ENCODE measurements around the gene OFD1.

The OFD1 gene

DNA sequence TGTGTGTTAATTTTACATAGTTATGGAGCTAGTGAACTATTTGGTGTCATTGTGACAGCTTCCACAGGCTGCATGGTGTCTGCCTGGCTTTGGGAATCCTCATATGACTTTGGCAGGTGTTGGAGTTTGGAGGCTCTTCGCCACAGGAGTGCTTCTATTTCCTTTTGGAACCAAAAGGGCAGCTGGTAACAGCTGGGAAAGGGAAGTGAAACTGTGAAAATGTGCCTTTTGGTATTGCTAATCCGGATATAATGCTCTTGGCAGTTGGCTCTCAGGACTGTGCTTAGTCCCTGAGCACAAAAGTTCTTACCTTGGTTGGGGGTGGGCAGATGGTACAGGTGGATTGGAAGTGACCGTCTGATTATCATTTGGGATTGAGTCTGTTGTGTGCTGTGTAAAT lies 18.1 kb downstream of the OFD1 start:
- no peak for DNase-seq (ENCODE audit: low read depth in 1 of 2, low spot score in 1 of 2)

DNA sequence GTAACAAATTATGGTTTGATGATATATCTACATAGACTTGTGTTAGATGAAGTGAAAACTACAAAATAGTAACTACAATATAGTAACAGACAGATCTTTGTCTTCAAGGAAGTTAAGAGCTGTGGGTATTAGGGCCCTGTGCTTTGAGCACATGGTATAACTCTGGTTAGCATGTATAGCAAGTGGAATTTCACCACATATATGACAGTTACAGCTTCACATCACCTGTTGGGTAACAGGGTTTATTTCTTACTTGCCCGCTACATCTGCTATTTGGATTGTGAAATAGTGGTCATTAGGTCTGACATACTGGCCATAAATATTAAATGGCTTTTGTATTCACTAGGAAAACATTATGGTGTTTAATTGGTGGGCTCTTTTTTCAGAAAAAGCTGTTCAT lies 20.2 kb downstream of the OFD1 start:
- no peak for DNase-seq (ENCODE audit: low read depth in 1 of 2, low spot score in 1 of 2)

DNA sequence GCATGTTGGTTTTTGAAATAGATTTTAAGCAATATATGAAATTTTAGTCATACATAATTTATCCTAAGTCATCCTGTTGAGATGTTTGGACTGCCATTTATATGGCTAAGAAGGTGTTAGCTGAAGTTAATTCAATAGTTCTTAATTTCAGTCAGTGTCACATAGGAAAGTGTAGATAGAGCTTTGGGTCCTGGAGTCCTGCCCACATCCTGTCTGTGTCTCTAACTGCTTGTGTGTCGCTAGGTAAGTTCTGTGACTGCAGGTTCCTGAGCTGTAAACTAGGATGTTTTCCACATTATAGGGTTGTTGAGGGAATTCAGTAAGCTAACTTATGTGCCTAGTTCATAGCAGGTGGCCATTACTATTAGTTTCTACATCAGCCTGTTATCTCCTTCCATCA lies 20.7 kb downstream of the OFD1 start:
- no peak for DNase-seq (ENCODE audit: low read depth in 1 of 2, low spot score in 1 of 2)

DNA sequence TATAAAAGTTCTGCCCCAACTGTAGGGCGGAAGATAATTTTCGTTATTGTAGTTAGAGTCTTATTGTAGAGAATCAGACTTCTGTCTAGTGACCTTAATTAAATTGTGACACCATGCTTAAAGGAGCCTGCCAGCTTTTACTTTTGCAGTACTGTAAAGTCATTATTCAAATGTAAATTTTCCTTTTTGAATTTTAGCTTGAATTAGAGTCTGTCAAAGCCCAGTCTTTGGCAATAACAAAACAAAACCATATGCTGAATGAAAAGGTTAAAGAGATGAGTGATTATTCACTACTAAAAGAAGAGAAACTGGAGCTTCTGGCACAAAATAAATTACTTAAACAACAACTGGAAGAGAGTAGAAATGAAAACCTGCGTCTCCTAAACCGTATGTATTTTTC lies 21.8 kb downstream of the OFD1 start:
- no peak for DNase-seq (ENCODE audit: low read depth in 1 of 2, low spot score in 1 of 2)

DNA sequence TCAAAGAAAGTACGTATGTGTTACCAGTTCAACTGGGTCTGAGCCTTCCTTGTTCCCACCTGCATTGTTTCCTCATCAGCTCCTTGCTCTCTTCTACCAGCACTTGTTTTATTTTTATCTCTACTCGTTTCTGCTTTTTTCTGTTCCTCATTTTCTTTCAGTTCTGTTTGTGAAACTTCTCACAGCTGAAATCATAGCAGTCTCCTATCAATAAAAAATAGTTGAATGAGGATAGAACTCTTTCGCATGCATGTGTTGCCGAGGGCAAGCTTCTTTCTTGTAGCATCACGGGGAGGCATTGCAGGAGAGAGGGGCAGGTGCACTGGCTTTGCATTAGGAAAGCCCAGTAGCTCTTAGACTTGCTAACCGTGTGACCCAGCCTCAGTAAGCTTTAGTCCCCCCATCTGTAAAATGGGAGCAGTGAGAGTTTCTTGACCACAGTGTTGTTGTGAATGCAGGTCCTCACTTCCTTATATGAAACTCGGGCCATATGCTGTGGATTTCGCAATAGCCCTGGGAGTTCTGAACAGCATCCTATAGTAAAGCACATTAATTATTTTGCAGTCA lies 24.7 kb downstream of the OFD1 start:
- DNase-seq (ENCODE audit: low read depth in 1 of 2, low spot score in 1 of 2), result no peak

DNA sequence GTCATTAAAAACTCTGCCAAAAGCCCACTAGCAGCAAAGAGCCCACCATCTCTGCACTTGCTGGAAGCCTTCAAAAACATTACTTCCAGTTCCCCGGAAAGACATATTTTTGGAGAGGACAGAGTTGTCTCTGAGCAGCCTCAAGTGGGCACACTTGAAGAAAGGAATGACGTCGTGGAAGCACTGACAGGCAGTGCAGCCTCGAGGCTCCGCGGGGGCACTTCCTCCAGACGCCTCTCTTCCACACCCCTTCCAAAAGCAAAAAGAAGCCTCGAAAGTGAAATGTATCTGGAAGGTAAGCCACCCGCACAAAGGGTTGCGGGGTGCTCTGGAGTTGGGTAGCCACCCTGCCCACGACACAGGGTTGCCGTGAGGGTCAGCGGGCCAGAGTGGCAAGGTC lies 25.9 kb downstream of the OFD1 start:
- no peak for DNase-seq (ENCODE audit: low read depth in 1 of 2, low spot score in 1 of 2)

DNA sequence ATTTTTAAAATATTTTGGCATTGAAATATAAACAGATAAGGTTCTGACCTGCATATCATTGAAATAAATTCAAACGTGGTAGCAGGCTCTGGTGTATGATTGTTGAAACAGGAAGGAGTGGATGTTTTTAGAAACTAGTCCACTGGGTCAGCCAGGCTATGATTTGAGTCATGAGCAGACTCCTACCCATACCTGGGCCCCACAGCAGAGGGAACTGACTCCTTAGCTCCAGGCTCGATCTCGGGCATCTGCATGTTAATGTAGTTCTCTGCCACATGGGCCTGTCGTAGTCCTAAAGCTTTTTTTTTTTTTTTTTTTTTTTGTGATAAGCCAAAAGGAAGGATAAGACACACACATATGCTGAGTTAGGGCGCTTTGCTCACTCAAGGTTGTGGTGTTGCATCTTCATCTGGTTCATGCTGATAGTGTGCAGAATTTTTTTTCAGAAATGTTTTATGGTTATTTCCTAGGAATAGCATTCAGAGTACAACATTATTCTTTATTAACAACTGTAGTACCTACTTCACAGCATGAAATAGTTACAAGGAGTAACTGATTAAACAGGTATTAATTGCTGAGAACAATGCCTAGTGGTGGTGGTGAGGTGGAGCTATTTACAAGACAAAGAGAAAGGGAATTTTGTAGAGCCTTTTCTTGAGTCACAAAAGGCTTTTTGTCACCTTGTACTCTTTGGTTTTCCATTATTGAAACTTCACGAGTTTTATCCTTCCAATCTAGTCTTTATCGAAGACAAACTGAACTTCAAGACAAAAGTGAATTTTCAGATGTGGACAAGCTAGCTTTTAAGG lies 27.3 kb downstream of the OFD1 start:
- no peak for DNase-seq (ENCODE audit: low read depth in 1 of 2, low spot score in 1 of 2)

DNA sequence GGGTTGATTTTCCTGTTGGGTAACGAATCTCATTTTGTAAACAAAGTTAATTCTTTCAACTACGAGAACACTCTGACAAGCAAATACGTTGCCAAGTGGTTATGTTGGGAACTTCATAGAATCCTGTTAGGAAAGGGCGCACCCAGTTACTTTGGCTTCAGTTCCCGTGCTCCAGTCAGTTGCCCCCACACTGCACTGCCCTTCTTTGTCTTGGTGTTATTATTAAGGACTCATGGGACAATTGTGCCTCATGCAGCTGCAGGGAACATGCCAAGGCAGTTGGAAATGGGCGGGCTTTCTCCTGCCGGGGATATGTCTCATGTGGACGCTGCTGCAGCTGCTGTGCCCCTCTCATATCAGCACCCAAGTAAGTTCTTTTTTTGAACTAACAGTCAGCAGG lies 28.9 kb downstream of the OFD1 start:
- no peak for DNase-seq (ENCODE audit: low read depth in 1 of 2, low spot score in 1 of 2)

DNA sequence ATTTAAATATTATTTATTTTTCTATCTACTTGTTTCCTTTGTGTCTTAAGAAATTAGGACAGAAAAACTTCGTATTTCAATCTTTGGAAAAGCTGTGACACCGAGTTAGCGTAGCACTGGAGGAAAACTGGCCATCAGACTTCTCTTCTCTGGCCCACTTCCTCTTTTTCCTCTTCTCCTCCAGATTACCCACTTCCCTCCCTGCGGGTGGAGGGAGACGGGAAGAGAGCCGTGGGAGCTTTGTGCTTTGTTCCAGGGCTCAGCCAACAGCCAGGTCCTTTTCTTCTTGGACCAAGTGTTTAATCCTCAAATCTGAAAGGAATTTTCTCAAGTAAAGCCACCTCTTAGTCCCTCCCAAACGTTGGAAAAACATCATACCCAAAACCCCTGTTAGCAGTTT lies 29.7 kb downstream of the OFD1 start:
- no peak for DNase-seq (ENCODE audit: low read depth in 1 of 2, low spot score in 1 of 2)

DNA sequence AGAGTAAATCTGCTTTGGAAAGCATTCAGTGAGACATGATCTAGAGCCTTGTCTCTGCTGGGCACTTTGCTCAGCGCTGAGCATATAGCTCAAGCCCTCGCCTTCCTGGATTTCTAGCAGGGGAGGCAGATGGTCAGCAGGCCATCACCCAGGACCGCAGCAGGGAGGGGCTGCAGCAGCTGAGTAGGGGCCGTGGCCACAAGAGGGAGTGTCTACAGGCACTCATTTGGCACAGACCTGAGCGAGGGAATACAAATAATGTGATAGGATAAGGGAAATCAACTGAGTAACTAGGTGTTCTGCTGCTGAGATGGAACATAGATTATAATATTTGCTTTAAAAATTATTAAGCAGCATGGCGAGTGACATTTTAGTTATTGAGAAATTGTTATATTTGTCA lies 30.2 kb downstream of the OFD1 start:
- DNase-seq (ENCODE audit: low read depth in 1 of 2, low spot score in 1 of 2), result no peak

DNA sequence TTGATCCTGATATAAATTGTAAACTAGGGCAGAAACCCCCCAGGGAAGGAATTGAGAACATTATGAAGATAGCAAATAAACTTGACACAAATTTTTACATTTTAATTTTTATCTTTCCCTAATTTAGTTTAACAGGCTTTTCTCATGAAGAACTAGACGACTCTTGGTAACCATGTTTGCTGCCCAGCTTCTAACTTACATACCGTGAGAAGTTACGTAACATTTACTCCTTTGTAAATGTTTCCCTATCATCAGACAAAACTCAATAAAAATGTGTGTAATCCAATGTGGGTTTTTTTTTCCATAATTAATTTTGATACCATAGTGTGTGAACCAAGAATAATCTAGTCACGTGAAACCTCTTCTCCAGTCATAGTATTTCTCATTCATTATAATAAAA lies 34.4 kb downstream of the OFD1 start:
- no peak for DNase-seq (ENCODE audit: low read depth in 1 of 2, low spot score in 1 of 2)

DNA sequence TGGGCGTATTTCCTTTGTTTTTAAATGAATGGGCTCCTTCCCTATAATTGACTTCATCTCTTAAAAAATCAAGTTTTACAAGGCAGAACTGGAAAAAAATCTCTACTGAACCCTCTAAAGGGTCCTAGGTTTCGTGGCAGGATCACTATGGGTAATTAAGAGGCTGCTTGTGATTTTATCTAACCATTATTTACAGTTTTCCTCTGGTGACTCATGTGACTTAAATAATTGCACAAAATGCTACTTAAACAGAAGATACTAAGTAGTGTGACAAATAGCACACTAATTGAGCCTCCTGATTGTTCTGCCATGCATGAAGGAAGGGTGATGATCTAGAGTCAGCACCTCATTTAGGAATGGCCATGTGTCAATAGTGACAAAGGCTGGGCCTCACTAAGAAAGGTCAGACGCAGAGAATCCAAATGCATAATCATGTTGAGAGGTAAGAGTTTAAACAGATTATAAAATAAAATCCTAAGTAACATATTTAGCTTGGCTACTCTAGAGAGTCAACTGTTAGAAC lies 35.5 kb downstream of the OFD1 start:
- DNase-seq (ENCODE audit: low read depth in 1 of 2, low spot score in 1 of 2), result no peak

DNA sequence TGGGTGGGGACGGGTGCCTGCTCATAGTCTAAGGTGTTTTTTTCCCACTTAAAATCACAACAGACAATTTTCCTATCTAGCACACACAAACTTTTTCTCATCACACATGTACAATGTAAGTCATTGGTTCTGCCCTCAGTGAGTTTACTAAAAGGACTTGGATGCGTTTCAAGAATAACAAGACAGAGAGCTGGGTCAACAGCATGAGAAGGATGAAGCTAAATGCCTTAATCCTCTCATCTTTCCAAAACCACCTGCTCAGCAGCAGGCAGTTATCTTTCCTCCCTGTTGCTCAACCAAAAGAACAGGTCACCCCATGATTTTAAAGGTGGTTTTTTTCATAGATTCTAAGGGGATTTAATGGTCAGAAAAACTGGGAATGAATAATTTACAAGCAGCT lies 40.1 kb downstream of the OFD1 start:
- DNase-seq (ENCODE audit: low read depth in 1 of 2, low spot score in 1 of 2), result no peak

DNA sequence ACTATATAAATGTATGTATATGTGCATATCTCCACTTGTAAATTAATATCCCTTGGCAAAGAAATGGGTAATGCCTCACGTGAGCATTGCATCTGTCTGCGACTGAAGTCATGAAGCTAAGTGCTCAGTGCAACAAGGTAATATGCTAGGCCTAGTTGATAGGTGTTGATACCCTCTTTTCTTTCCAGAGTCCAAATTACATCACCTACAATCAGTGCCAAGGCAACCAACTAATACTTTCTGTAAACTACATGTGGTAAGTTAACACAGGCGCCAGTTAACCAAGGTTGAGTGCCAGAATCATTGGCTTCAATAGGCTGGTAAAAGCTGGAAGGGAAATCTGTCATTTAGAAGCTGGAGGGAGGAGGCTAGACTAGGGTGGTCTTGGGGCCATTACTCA lies 41.3 kb downstream of the OFD1 start:
- DNase-seq (ENCODE audit: low read depth in 1 of 2, low spot score in 1 of 2), result no peak

DNA sequence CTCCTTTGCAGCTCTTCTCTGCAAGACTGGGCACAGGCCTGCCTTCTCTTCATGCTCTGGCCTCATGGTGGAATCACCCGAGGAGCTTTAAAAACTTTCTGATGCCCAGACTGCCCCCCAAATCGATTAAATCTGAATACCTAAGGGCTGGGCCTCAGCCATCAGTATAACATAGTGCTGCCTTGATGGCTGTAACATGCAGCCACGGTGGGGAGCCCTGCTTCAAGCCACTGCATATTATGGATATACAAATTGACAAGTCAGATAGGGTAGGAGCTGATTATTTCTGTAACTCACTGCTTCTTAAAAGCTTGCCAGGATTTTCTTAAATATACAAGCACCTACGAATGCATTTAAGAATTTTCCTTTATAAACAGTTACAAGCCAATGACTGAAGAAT lies 41.8 kb downstream of the OFD1 start:
- DNase-seq (ENCODE audit: low read depth in 1 of 2, low spot score in 1 of 2), result no peak

DNA sequence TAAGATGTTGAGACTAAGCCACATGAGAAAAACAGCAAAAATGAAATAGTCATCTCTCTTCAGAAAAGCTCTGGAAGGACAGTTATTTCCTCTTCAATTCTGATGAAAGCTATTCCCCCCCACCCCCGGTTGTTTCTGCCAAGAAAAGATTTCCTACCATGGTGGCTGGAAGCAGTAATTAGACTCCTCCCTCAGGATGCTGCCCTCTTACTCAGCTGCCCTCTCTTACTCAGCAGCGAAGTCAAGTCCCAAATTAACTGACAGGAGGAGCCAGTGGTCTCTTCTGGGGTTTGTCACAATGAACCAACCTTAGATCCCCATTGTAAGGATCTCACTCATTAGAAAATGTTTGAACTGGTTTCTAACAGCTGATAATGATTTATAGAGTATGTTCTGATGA lies 44.4 kb downstream of the OFD1 start:
- DNase-seq (ENCODE audit: low read depth in 1 of 2, low spot score in 1 of 2), result no peak

DNA sequence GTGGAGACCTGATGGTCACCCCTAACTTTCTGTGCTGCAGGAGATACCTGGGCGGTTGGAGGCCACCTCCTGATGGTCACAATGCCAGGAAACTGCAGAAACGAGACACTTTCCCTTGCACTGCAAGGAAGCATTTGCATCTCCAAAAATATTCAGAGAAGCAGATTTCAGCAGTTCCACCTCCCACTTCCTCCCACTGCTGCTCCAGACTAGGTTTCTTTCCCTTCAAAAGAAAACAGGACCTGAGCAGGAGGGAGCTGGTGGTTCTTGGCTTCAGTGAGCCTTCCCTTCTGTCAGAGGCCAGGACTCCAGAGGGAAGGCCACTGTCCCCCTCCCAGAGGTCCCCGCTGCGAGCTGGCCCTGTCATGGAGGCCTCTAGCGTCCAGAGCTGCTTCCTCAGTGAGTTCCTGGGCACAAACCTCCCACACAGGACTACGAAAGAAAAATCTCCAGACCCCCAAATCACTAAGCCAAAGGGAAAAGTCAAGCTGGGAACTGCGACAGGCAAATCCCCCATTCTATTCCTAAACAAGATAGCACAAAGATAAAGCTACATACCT lies 46.4 kb downstream of the OFD1 start:
- no peak for DNase-seq (ENCODE audit: low read depth in 1 of 2, low spot score in 1 of 2)

DNA sequence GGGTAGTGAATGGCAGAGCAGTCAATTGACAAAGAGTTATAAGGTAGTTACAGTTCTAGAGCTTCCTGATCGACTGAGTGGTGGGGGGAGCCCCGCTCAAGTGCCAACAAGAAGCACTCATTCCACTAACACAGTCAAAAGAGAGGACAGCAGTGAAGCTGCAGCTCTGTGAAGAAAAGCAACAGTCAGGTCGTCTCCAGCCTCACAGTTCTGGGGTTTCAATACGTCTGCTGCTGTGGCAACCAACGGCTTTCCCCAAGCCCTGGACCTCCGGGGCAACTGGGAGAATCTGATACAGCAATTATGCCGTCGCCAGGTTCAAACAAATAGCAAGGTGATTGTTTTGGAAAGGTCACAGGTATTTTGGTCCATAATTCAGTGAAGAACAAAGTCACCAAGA lies 51.5 kb downstream of the OFD1 start:
- no peak for DNase-seq (ENCODE audit: low read depth in 1 of 2, low spot score in 1 of 2)

DNA sequence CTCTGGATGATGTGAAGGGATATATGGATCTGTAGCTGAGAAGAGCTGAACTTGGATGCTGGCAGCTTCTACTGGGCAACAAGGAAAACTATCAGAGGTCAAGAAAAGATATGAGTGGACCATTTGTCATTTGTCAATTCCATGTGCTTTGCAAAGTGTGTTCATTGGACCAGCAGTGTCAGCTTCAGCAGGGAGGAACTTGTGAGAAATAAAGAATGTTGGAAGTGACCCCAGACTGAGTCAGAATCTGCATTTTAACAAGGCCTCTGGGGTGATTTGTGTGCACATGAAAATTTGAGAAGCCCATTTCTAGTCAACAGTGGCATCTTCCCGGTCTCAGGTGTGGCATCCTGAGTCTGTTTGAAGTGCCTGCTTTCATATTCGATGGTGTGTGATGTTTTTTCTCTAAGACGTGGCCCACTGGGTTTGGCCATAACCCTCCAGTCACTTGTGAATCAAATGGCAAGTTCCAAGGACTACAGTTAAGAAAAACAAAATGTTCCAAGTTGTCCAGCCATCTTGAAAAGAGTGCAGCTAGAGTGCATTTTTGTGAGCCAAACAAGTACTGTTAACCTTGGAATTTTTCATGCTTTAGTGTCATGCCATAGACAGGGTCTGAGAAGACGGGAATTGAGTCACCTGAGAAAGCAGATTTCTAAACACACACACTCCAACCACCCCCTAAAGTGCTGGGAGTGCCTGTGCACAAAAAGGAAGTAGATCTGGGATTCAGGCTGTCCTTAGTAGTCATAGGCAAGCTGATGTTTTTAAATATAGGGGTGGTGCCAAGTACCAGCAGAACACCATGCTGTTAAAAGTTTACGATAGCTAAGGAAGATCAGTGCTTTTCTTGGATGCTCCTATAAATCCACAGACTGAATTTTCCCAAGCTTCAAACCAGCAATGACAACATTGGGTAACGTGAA lies 55.9 kb downstream of the OFD1 start:
- DNase-seq (ENCODE audit: low read depth in 1 of 2, low spot score in 1 of 2), result no peak

DNA sequence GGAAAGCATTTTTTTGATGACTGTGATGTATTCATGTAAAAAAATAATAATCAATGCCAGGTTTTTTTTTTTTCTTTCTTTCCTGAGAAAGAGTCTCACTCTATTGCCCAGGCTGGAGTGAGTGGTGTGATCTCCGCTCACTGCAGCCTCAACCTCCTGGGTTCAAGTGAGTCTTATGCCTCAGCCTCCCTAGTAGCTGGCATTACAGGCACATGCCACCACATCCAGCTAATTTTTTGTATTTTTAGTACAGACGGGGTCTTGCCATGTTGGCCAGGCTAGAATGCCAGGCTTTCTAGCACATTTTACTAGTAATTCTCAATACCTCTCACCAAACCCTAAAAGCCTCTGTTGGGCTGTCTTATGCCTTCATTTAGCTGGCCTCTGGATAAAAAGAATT lies 56.6 kb downstream of the OFD1 start:
- no peak for DNase-seq (ENCODE audit: low read depth in 1 of 2, low spot score in 1 of 2)

DNA sequence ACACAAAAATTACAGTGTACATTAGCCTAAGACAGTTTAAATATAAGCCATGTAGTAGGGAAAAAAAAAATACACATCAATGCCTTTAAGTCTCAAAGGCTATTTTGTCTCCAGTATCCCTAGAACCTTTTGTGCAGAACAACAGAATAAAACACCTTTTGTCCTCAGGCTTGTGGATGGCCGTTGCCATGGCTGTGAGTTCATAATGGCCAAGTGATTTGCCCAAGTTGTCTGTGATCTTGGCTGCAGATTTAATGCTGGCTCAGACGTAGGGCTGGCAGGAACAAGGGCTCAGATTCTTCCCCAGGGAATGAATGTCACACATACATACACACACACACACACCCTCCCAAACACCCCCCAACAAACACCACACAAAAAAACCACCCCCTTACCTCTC lies 57.0 kb downstream of the OFD1 start:
- no peak for DNase-seq (ENCODE audit: low read depth in 1 of 2, low spot score in 1 of 2)

DNA sequence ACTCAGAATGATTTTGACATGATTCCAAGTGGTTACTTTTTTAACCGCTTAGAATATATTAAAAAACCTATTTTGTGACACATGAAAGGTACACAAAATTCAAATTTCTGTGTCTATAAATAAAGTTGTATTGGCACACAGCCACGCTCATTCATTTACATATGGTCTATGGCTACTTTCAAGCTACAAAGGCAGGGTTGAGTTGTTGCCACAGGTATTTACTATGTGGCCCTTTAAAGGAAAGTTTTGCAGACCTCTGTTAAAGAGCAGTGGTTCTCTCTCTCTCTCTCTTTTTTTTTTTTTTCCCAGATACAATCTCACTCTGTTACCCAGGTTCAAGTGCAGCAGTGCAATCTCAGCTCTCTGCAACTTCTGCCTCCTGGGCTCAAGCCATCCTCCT lies 59.3 kb downstream of the OFD1 start:
- no peak for DNase-seq (ENCODE audit: low read depth in 1 of 2, low spot score in 1 of 2)

Measured in stimulated activated CD4-positive, alpha-beta T cell treated with anti-CD3 and anti-CD28 coated beads, Interleukin-15, amount 100 ng/mL, for 1 hour (primary cell).